ENCODE measurements around the gene YTHDF1. TPM values are rescaled to one million over a fixed set of nuclear protein-coding genes. Genes with fewer than 3 reads are reported as not detected.

Gene YTHDF1
- polyA plus RNA-seq, 1 experiment, result 17.5 TPM

GRCh38 chr20:63154395-63154794 is 61.5 kb downstream of the YTHDF1 start:
- no peaks in the 10 kb centered on the region for H3K36me3 ChIP-seq (ENCODE audit: control insufficient read depth, insufficient read depth, low read length)
- no peak for DNase-seq (ENCODE audit: low read depth)
- ChIA-PET POLR2A (no interaction called here), CTCF (no interaction called here)
- TF ChIP-seq, protein P1, sequence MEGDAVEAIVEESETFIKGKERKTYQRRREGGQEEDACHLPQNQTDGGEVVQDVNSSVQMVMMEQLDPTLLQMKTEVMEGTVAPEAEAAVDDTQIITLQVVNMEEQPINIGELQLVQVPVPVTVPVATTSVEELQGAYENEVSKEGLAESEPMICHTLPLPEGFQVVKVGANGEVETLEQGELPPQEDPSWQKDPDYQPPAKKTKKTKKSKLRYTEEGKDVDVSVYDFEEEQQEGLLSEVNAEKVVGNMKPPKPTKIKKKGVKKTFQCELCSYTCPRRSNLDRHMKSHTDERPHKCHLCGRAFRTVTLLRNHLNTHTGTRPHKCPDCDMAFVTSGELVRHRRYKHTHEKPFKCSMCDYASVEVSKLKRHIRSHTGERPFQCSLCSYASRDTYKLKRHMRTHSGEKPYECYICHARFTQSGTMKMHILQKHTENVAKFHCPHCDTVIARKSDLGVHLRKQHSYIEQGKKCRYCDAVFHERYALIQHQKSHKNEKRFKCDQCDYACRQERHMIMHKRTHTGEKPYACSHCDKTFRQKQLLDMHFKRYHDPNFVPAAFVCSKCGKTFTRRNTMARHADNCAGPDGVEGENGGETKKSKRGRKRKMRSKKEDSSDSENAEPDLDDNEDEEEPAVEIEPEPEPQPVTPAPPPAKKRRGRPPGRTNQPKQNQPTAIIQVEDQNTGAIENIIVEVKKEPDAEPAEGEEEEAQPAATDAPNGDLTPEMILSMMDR (IDR thresholded peaks at IDR 0.05; ENCODE audit: insufficient read depth, low read depth, low read length), result no peak
- H3K27me3 ChIP-seq (ENCODE audit: control insufficient read depth, insufficient read depth, low read length), result peaks cover 19% of the 10 kb centered on the region
- H3K4me3 ChIP-seq (ENCODE audit: low read depth, low read length), result no peak overlapping the region

- TF ChIP-seq, protein P1 (IDR thresholded peaks at IDR 0.05; ENCODE audit: insufficient read depth, low read depth, low read length), result no peak
- H3K36me3 ChIP-seq (ENCODE audit: control insufficient read depth, insufficient read depth, low read length), result no peaks in the 10 kb centered on the region
- DNase-seq (ENCODE audit: low read depth), result no peak
- H3K27me3 ChIP-seq (ENCODE audit: control insufficient read depth, insufficient read depth, low read length), result peaks cover 19% of the 10 kb centered on the region
- CTCF ChIA-PET, result no interaction called here
- H3K4me3 ChIP-seq (ENCODE audit: low read depth, low read length), result no peak overlapping the region
- POLR2A ChIA-PET, result no interaction called here
Observed at GRCh38 chr20:63153254-63154221, 62.4 kb downstream of the YTHDF1 start.

- ChIA-PET CTCF (interaction anchor here (1.3 kb wide), 1 partner anchor 31 kb away, joined by 6 read pairs; no protein-coding TSS in a partner anchor), POLR2A (no interaction called here)
- TF ChIP-seq, protein P1 (IDR thresholded peaks at IDR 0.05; ENCODE audit: insufficient read depth, low read depth, low read length), result no peak
- DNase-seq (ENCODE audit: low read depth), result no peak
- H3K27me3 ChIP-seq (ENCODE audit: control insufficient read depth, insufficient read depth, low read length), result peaks cover 19% of the 10 kb centered on the region
- H3K36me3 ChIP-seq (ENCODE audit: control insufficient read depth, insufficient read depth, low read length), result no peaks in the 10 kb centered on the region
- H3K4me3 ChIP-seq (ENCODE audit: low read depth, low read length), result no peak overlapping the region
Observed at GRCh38 chr20:63152322-63153253, 63.3 kb downstream of the YTHDF1 start.

GRCh38 chr20:63151554-63152321 is 64.2 kb downstream of the YTHDF1 start:
- CTCF ChIA-PET, result interaction anchor here (1.3 kb wide), 1 partner anchor 32 kb away, joined by 6 read pairs; no protein-coding TSS in a partner anchor
- DNase-seq (ENCODE audit: low read depth), result no peak

More at GRCh38 chr20:63151554-63152321, 64.2 kb downstream of the YTHDF1 start:
- TF ChIP-seq, protein P1 (IDR thresholded peaks at IDR 0.05; ENCODE audit: insufficient read depth, low read depth, low read length), result no peak
- peaks cover 16% of the 10 kb centered on the region for H3K27me3 ChIP-seq (ENCODE audit: control insufficient read depth, insufficient read depth, low read length)
- POLR2A ChIA-PET, result no interaction called here
- H3K4me3 ChIP-seq (ENCODE audit: low read depth, low read length), result no peak overlapping the region
- no peaks in the 10 kb centered on the region for H3K36me3 ChIP-seq (ENCODE audit: control insufficient read depth, insufficient read depth, low read length)

Data from BJ (cell line).